Loucy (cell line): ENCODE results near the gene GPR146.
A peak's percentile ranks its signal among the peaks of the same experiment; 100 is the strongest.

ENCODE experiments used
- H2AFZ ChIP-seq: fragments of 200-600 bp; sonication (generic); 2 replicates; pipeline ENCODE4 v1.6.0; 2016; ENCODE audit warnings: antibody characterized with exemption, mild to moderate bottlenecking, low read length, moderate library complexity
- H3F3A ChIP-seq: fragments of 200-600 bp; 2 replicates; pipeline ENCODE4 v1.6.0; 2016; ENCODE audit warnings: antibody characterized with exemption, low read depth, mild to moderate bottlenecking
- H3K27me3 ChIP-seq: fragments of 200-600 bp; sonication (generic); 2 replicates; pipeline ENCODE4 v1.6.1; 2014; ENCODE audit warnings: low read length, mild to moderate bottlenecking; ENCODE audit not compliant: insufficient read depth, poor library complexity, severe bottlenecking
- H3K36me3 ChIP-seq: fragments of 200-600 bp; sonication (generic); 2 replicates; pipeline ENCODE4 v1.6.1; 2016; ENCODE audit warnings: low read length; ENCODE audit not compliant: insufficient read depth
- H3K4me1 ChIP-seq: fragments of 200-600 bp; sonication (generic); 2 replicates; pipeline ENCODE4 v1.5.1; 2014; ENCODE audit warnings: low read length, mild to moderate bottlenecking; ENCODE audit not compliant: insufficient read depth, poor library complexity, severe bottlenecking
- H3K4me2 ChIP-seq: fragments of 200-600 bp; sonication (generic); 2 replicates; pipeline ENCODE4 v1.6.0; 2014; ENCODE audit warnings: antibody characterized with exemption, low read length, low read depth, mild to moderate bottlenecking; ENCODE audit not compliant: poor library complexity, severe bottlenecking
- H3K4me3 ChIP-seq: fragments of 200-600 bp; sonication (generic); 2 replicates; pipeline ENCODE4 v1.5.1; 2014; ENCODE audit warnings: low read length, mild to moderate bottlenecking, mixed read lengths; ENCODE audit not compliant: poor library complexity, severe bottlenecking
- H3K79me2 ChIP-seq: fragments of 200-600 bp; sonication (generic); 2 replicates; pipeline ENCODE4 v1.6.1; 2014; ENCODE audit warnings: low read length; ENCODE audit not compliant: insufficient read depth
- H3K9ac ChIP-seq: fragments of 200-600 bp; sonication (generic); 2 replicates; pipeline ENCODE4 v1.6.0; 2014; ENCODE audit warnings: mild to moderate bottlenecking, low read depth, low read length, moderate library complexity; ENCODE audit not compliant: poor library complexity, severe bottlenecking
- H3K9me2 ChIP-seq: fragments of 200-600 bp; sonication (generic); replicated peaks from 2 replicates; pipeline ENCODE4 v1.6.1; 2016; ENCODE audit warnings: low read depth, low read length, mixed read lengths
- H3K9me3 ChIP-seq: fragments of 200-600 bp; sonication (generic); 2 replicates; pipeline ENCODE4 v1.6.1; 2014; ENCODE audit warnings: mild to moderate bottlenecking, antibody characterized with exemption, low read length, low read depth; ENCODE audit not compliant: insufficient read depth
- H4K20me1 ChIP-seq: fragments of 200-600 bp; sonication (generic); 2 replicates; pipeline ENCODE4 v1.6.0; 2014; ENCODE audit warnings: antibody characterized with exemption, low read length, mild to moderate bottlenecking; ENCODE audit not compliant: insufficient read depth, poor library complexity, severe bottlenecking
- EZH2phosphoT487 ChIP-seq: fragments of 200-600 bp; IDR thresholded peaks from 2 replicates; pipeline ENCODE4 v1.6.1; 2018; ENCODE audit warnings: antibody characterized with exemption, mild to moderate bottlenecking, moderate library complexity, borderline replicate concordance
- TF ChIP-seq, protein P1 (sequence below): fragments of 200-600 bp; sonication (generic); conservative IDR thresholded peaks from 2 replicates; pipeline ENCODE4 v1.5.1; 2014; ENCODE audit warnings: mild to moderate bottlenecking, antibody characterized with exemption, low read length

Gene GPR146

DNA sequence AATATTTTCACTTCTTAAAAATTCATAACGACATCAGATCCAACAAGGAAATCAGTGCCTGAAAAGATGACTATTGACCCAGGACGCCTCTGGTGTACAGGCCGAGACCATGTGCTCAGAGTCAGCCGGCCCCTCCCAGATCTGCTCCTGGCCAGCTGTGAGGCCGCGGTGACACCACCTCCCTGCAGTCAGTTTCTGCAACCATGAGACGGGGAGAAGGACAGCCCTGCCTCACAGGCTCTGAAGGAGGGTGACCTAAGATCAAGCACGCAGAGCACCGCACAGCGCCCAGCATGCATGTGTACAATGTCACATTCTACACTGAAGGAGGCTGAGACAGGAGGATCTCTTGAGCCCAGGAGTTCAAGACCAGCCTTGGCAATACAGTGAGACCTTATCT lies 40.9 kb downstream of the GPR146 start:
- Histone ChIP-seq H3K4me1 (peaks cover 4% of the 10 kb centered on the region), H3K4me3 (no peak overlapping the region), H3K36me3 (no peaks in the 10 kb centered on the region), H3K9me3 (no peaks in the 10 kb centered on the region), H3K4me2 (no peak overlapping the region), H3K79me2 (no peaks in the 10 kb centered on the region), H3K9me2 (no peaks in the 10 kb centered on the region), H2AFZ (no peak overlapping the region), H3K9ac (no peak overlapping the region), H4K20me1 (no peaks in the 10 kb centered on the region), H3F3A (no peaks in the 10 kb centered on the region), H3K27me3 (no peaks in the 10 kb centered on the region)
- no peak for TF ChIP-seq EZH2phosphoT487

DNA sequence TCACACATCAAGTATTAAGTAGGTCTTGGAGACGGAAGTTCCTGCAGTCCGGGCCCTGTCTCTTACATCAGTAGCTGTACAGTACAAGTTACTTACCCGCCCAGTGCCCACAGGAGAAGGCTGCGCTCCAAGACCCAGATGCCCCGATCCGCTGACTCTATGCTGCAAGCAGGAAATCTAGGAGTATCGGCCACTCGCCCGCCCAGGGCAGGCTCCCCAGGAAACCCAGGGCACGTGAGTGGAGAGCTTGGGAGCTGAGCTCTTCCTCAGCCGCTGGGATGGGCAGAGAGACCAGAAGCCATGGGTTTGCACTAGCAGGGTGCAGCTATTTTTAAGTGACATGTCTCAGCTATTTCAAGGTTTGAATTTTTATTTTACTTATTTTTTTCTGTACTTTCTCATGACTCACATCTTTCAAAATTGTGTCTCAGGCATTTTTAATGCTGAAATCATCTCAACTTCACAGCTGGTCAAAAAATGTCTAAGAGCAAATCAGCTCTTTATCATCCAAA lies 41.6 kb downstream of the GPR146 start:
- Histone ChIP-seq H3K36me3 (no peaks in the 10 kb centered on the region), H3K9me3 (no peaks in the 10 kb centered on the region), H4K20me1 (no peaks in the 10 kb centered on the region), H3K4me2 (no peak overlapping the region), H3K27me3 (no peaks in the 10 kb centered on the region), H3K9ac (no peak overlapping the region), H3K4me3 (no peak overlapping the region), H3K4me1 (peaks cover 4% of the 10 kb centered on the region), H2AFZ (no peak overlapping the region), H3K9me2 (no peaks in the 10 kb centered on the region), H3K79me2 (no peaks in the 10 kb centered on the region), H3F3A (no peaks in the 10 kb centered on the region)
- TF ChIP-seq, protein P1, sequence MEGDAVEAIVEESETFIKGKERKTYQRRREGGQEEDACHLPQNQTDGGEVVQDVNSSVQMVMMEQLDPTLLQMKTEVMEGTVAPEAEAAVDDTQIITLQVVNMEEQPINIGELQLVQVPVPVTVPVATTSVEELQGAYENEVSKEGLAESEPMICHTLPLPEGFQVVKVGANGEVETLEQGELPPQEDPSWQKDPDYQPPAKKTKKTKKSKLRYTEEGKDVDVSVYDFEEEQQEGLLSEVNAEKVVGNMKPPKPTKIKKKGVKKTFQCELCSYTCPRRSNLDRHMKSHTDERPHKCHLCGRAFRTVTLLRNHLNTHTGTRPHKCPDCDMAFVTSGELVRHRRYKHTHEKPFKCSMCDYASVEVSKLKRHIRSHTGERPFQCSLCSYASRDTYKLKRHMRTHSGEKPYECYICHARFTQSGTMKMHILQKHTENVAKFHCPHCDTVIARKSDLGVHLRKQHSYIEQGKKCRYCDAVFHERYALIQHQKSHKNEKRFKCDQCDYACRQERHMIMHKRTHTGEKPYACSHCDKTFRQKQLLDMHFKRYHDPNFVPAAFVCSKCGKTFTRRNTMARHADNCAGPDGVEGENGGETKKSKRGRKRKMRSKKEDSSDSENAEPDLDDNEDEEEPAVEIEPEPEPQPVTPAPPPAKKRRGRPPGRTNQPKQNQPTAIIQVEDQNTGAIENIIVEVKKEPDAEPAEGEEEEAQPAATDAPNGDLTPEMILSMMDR, result no peak
- TF ChIP-seq EZH2phosphoT487, result no peak

GRCh38 chr7:1086588-1087464 lies 42.5 kb downstream of the GPR146 start:
- peaks cover 4% of the 10 kb centered on the region for H3K4me1 ChIP-seq
- H3K79me2 ChIP-seq, result no peaks in the 10 kb centered on the region
- H2AFZ ChIP-seq, result peak overlapping the region; percentile 73; the same call in 1 of the 2 replicates
- peak overlapping the region; percentile 18 for H3K9ac ChIP-seq
- H3K36me3 ChIP-seq, result no peaks in the 10 kb centered on the region
- no peak overlapping the region for H3K4me3 ChIP-seq
- no peak overlapping the region for H3K4me2 ChIP-seq
- H4K20me1 ChIP-seq, result no peaks in the 10 kb centered on the region
- H3K9me3 ChIP-seq, result no peaks in the 10 kb centered on the region
- no peaks in the 10 kb centered on the region for H3F3A ChIP-seq
- no peaks in the 10 kb centered on the region for H3K9me2 ChIP-seq
- H3K27me3 ChIP-seq, result no peaks in the 10 kb centered on the region
- no peak for TF ChIP-seq EZH2phosphoT487
- TF ChIP-seq, protein P1, result peak; percentile 82
